PC-9 (cell line): ENCODE measurements around the gene SNX6. TPM values are rescaled to one million over a fixed set of nuclear protein-coding genes. Genes with fewer than 3 reads are reported as not detected.
A peak's percentile ranks its signal among the peaks of the same experiment; 100 is the strongest.
"Not testable (repeated sequence)": the region's sequence is repeated elsewhere in the genome, so short reads cannot be mapped to it uniquely, and the experiment has no call there.

Source experiments
- BruUV-seq: library from RNA; stranded (reverse); fragments of 400-500 nt; replicated peaks from 2 replicates; lab custom pipeline; 2021; lab: Mats Ljungman, UMichigan
- CTCF ChIA-PET: fragments of 300-600 bp; sonication (Branson Sonifier 250); formaldehyde crosslinking; loops from one replicate; lab custom pipeline; 2022; ENCODE audit warnings: antibody characterized with exemption; lab: Charles Lee
- POLR2A ChIA-PET: fragments of 300-600 bp; sonication (Branson Sonifier 250); formaldehyde crosslinking; loops from one replicate; lab custom pipeline; 2022; ENCODE audit warnings: antibody characterized with exemption; ENCODE audit not compliant: unreplicated experiment; lab: Charles Lee
- DNase-seq, 2 experiments: peaks; one replicate each; pipeline versions ENCODE4 v3.0.0 to v3.0.0-alpha.2; 2015 to 2022; ENCODE audit warnings: mixed read lengths in 1 of 2
- H2AFZ ChIP-seq: fragments of 200-600 bp; sonication (generic); 2 replicates; pipeline ENCODE4 v1.8.1; 2017; ENCODE audit warnings: antibody characterized with exemption
- H3F3A ChIP-seq: fragments of 200-600 bp; sonication (generic); 2 replicates; pipeline ENCODE4 v1.8.1; 2017; ENCODE audit warnings: antibody characterized with exemption, mild to moderate bottlenecking, low read depth; ENCODE audit not compliant: insufficient read depth
- H3K27ac ChIP-seq: fragments of 200-600 bp; sonication (generic); 2 replicates; pipeline ENCODE4 v1.6.1; 2016; ENCODE audit warnings: mixed run types
- H3K27me3 ChIP-seq: fragments of 200-600 bp; sonication (generic); 2 replicates; pipeline ENCODE4 v1.6.1; 2016; ENCODE audit warnings: low read depth, mixed run types; ENCODE audit not compliant: insufficient read depth
- H3K36me3 ChIP-seq: fragments of 200-600 bp; sonication (generic); 2 replicates; pipeline ENCODE4 v1.6.1; 2016; ENCODE audit warnings: low read depth, mixed run types
- H3K4me1 ChIP-seq: fragments of 200-600 bp; sonication (generic); replicated peaks from 2 replicates; pipeline ENCODE4 v1.6.1; 2016; ENCODE audit warnings: mixed run types; ENCODE audit not compliant: insufficient read depth
- H3K4me2 ChIP-seq: fragments of 200-600 bp; sonication (generic); 2 replicates; pipeline ENCODE4 v1.6.1; 2017; ENCODE audit warnings: mixed run types
- H3K4me3 ChIP-seq: fragments of 200-600 bp; sonication (generic); 2 replicates; pipeline ENCODE4 v1.6.1; 2016; ENCODE audit warnings: mixed run types
- H3K79me2 ChIP-seq: fragments of 200-600 bp; sonication (generic); 2 replicates; pipeline ENCODE4 v1.6.1; 2017; ENCODE audit warnings: low read depth, mixed run types
- H3K9me2 ChIP-seq: fragments of 200-600 bp; sonication (generic); 2 replicates; pipeline ENCODE4 v1.8.1; 2017; ENCODE audit warnings: mild to moderate bottlenecking; ENCODE audit not compliant: insufficient read depth
- H3K9me3 ChIP-seq: fragments of 200-600 bp; sonication (generic); 2 replicates; pipeline ENCODE4 v1.8.1; 2016; ENCODE audit warnings: low read depth; ENCODE audit not compliant: insufficient read depth
- H4K20me1 ChIP-seq: fragments of 200-600 bp; sonication (generic); 2 replicates; pipeline ENCODE4 v1.8.1; 2017; ENCODE audit not compliant: insufficient read depth
- EZH2 ChIP-seq: fragments of 200-600 bp; sonication (generic); IDR thresholded peaks from 2 replicates; pipeline ENCODE4 v1.8.0; 2017; ENCODE audit warnings: antibody characterized with exemption, low read depth
- intact Hi-C: fragments of 100-400 bp; cut with micrococcal nuclease; formaldehyde crosslinking; loops from one replicate; pipeline ENCODE4 v1.10.0; 2022; ENCODE audit not compliant: unreplicated experiment
- total RNA-seq: library from RNA; stranded (reverse); gene quantifications from 2 replicates; pipeline ENCODE4 v1.2.3, GENCODE V29; 2021
- TF ChIP-seq, protein P1 (sequence below): fragments of 200-600 bp; sonication (generic); conservative IDR thresholded peaks from 2 replicates; pipeline ENCODE4 v1.6.1; 2017; ENCODE audit warnings: mixed run types, antibody characterized with exemption, mild to moderate bottlenecking, moderate library complexity

The SNX6 gene
- total RNA-seq, 1 experiment from 2014 or later: 51.8 TPM

DNA sequence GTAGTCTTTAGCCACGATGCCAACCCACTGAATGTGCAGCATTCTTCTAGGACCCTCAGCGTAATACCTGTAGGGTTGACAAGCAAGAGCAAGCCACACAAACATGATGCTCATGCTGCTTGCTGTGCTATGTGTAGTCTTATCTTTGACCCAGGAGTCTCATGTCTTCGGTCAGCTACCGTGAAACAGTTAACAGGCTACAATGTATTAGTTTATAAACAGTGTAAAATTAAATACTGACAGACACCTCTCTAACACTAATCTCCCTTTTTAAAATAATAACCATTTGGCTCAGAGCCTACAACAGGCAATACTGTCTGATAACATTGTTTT, 92.3 kb downstream of the SNX6 start:
- H3K4me2 ChIP-seq: peak overlapping the region; percentile 96
- no peaks in the 10 kb centered on the region for H3K36me3 ChIP-seq

DNA sequence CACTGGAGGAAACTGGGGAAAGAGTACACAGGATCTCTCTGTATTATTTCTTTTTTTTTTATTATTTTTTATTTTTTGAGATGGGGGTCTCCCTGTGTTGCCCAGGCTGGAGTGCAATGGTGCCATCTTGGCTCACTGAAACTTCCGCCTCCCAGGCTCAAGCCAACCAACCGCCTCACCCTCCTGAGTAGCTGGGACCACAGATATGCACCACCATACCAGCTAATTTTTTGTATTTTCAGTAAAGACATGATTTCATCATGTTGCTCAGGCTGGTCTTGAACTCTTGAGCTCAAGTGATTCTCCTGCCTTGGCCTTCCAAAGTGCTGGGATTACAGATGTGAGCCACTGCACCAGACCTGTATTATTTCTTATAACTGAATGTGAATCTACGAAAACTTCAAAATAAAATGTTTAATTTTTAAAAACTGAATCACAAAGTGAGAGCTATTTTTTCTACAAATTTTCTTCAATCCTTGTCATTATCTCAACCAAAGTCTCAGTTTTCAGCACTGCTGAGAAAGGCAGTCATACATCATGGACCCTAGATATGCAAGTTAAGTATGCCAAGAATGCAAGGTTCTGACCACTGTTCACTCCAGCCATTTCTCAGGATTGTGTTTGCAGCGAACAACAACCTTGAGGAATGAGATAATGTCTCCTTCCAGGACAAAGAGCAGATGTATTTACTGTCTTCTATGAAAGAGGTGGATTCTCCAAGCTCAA, 92.8 kb downstream of the SNX6 start:
- no peaks in the 10 kb centered on the region for H3K36me3 ChIP-seq
- no peak for TF ChIP-seq EZH2
- TF ChIP-seq, protein P1, sequence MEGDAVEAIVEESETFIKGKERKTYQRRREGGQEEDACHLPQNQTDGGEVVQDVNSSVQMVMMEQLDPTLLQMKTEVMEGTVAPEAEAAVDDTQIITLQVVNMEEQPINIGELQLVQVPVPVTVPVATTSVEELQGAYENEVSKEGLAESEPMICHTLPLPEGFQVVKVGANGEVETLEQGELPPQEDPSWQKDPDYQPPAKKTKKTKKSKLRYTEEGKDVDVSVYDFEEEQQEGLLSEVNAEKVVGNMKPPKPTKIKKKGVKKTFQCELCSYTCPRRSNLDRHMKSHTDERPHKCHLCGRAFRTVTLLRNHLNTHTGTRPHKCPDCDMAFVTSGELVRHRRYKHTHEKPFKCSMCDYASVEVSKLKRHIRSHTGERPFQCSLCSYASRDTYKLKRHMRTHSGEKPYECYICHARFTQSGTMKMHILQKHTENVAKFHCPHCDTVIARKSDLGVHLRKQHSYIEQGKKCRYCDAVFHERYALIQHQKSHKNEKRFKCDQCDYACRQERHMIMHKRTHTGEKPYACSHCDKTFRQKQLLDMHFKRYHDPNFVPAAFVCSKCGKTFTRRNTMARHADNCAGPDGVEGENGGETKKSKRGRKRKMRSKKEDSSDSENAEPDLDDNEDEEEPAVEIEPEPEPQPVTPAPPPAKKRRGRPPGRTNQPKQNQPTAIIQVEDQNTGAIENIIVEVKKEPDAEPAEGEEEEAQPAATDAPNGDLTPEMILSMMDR: no peak
- BruUV-seq: no TSS peak
- H2AFZ ChIP-seq: no peak overlapping the region
- no peaks in the 10 kb centered on the region for H3F3A ChIP-seq
- H3K9me2 ChIP-seq: no peaks in the 10 kb centered on the region
- intact Hi-C loops: no loop called here
- H4K20me1 ChIP-seq: no peaks in the 10 kb centered on the region
- no peaks in the 10 kb centered on the region for H3K9me3 ChIP-seq
- H3K79me2 ChIP-seq: peaks cover 23% of the 10 kb centered on the region
- no peak for DNase-seq
- CTCF ChIA-PET: interaction anchor here (0.6 kb wide), 1 partner anchor 23 kb away, joined by 7 read pairs; no protein-coding TSS in a partner anchor
- H3K27me3 ChIP-seq: no peaks in the 10 kb centered on the region
- no peak overlapping the region for H3K4me3 ChIP-seq
- POLR2A ChIA-PET: no interaction called here
- H3K4me1 ChIP-seq: no peaks in the 10 kb centered on the region
- H3K27ac ChIP-seq: no peak overlapping the region
- peak overlapping the region; percentile 96; the same call in 1 of the 2 replicates for H3K4me2 ChIP-seq

More for the DNA sequence above, 92.3 kb downstream of the SNX6 start:
- ChIA-PET POLR2A (no interaction called here), CTCF (no interaction called here)
- intact Hi-C loops: no loop called here
- TF ChIP-seq, protein P1: no peak
- TF ChIP-seq EZH2: no peak
- BruUV-seq: no TSS peak
- Histone ChIP-seq H3K27me3 (no peaks in the 10 kb centered on the region), H4K20me1 (no peaks in the 10 kb centered on the region), H2AFZ (no peak overlapping the region), H3K79me2 (peaks cover 23% of the 10 kb centered on the region), H3K27ac (no peak overlapping the region), H3K4me3 (no peak overlapping the region), H3K9me3 (no peaks in the 10 kb centered on the region), H3K9me2 (no peaks in the 10 kb centered on the region), H3K4me1 (no peaks in the 10 kb centered on the region), H3F3A (no peaks in the 10 kb centered on the region)
- DNase-seq: no peak

DNA sequence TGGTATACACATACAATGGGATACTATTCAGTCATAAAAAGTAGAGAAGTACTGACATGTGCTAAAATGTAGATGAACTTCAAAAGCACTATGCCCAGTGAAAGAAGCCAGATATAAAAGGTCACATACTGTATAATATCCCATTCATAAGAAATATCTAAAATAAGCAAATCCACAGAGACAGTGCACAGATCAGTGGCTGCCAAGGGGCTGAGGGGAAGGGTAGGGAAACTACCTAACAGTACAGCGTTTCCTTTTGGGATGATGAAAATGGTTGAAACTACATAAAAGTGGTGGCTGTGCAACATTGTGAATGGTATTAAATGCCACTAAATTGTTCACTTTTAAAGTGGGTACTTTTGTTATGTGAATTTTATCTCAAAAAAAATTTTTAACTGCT, 102.4 kb downstream of the SNX6 start:
- Histone ChIP-seq H3F3A (no peaks in the 10 kb centered on the region), H3K9me3 (no peaks in the 10 kb centered on the region), H4K20me1 (no peaks in the 10 kb centered on the region), H3K4me3 (no peak overlapping the region), H3K27me3 (no peaks in the 10 kb centered on the region), H3K4me2 (no peak overlapping the region), H3K27ac (no peak overlapping the region), H3K9me2 (no peaks in the 10 kb centered on the region), H3K79me2 (no peaks in the 10 kb centered on the region), H2AFZ (no peak overlapping the region), H3K4me1 (no peaks in the 10 kb centered on the region), H3K36me3 (0 out of 2 replicates have a peak, but pooled peaks cover under 1% of the 10 kb centered on the region)
- BruUV-seq: no TSS peak
- TF ChIP-seq, protein P1: no peak
- no peak for TF ChIP-seq EZH2
- intact Hi-C loops: no loop called here
- DNase-seq: no peak
- CTCF ChIA-PET: no interaction called here
- POLR2A ChIA-PET: no interaction called here

DNA sequence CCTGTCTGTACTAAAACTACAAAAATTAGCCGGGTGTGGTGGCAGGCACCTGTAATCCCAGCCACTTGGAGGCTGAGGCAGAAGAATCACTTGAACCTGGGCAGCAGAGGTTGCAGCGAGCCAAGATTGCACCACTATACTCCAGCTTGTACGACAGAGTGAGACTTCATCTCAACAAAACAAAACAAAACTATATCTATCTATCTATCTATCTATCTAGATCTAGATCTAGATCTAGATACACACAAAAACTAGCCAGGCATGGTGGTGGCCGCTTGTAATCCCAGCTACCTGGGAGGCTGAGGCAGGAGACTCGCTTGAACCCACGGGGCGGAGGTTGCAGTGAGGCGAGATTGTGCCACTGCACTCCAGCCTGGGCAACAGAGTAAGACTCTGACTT, 105.7 kb downstream of the SNX6 start:
- H3K27ac ChIP-seq, H3K4me2 ChIP-seq, H3K27me3 ChIP-seq, DNase-seq, H3K9me3 ChIP-seq, intact Hi-C loops, BruUV-seq, CTCF ChIA-PET, H3K9me2 ChIP-seq, H3K4me1 ChIP-seq, H2AFZ ChIP-seq, H4K20me1 ChIP-seq, H3K36me3 ChIP-seq, POLR2A ChIA-PET, H3K4me3 ChIP-seq, H3K79me2 ChIP-seq, H3F3A ChIP-seq: not testable (repeated sequence)
